Anterior cingulate cortex (tissue), 58 donors: Measurements from ENCODE around the gene ATXN8OS.
"Not testable (repeated sequence)": the region's sequence is repeated elsewhere in the genome, so short reads cannot be mapped to it uniquely, and the experiment has no call there.

Source experiments
- DNase-seq, 58 donors: peaks; one replicate each; lab custom pipeline; 2025; lab: John Stamatoyannopoulos, UW

The ATXN8OS gene

DNA sequence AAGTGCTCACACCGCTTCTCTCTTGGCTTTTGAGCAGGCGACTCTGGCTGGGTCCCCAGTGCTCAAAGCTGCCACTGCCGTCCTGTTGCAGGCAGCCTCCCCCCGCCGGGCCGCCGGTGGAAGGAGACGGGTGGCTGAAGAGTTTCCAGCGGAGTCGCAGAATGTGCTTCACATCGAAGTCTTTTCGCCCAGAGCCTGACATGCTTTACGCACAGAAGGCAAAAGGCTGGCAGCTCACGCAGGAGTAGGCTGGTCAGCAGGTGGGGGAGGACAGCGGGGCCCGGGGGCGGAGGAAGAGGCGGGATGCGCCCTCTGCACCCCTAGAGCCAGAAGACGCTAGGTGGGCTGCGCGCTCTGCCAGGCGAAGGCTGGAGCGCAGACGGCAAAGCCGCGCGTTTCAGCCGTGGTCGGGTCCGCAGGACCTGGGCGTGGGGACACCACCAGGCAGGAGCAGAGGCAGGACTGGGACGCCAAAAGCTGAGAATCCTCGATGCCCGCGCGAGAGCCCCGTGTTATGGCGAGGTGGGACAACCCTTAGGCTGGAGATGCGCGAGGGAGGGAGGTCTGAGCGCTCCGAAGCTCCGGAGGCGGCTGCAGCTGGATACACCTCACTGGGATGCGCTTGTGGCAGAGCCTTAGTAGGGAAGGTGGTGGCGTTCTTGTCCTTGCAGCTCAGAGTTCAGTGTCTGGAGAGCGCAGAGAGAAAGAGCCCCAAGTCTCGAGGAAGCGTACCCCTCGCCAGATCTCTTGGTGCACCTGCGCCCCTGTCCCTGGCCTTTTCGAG, at the start of gene ATXN8OS:
Gene ATXN8OS, plus strand, starts transcription at position 329 of the 784 bp plus-strand sequence.
- DNase-seq = peak in 13 of 58 donors; percentile 2 to 34 (median 10)

DNA sequence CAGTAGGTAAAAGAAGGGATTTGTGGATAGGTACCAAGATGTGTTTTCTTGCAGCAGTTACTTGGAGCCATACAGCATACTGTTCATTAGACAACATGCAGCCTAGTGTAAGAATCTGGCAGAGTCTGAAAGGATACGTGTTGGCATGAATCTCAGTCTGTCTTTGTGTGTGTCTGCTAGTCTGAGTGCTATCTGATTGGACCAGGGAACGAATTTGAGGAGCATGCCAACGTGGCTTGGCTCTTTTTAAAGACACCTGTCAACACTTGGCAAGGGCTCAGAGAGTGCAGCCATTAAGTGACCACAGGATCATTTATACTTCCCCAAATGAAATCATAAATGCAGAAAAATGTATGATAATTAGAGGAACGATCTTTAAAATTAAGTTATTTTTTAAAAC, 27.6 kb upstream of the ATXN8OS start:
- peak in 3 of 58 donors; percentile 0 to 2 (median 0) for DNase-seq

DNA sequence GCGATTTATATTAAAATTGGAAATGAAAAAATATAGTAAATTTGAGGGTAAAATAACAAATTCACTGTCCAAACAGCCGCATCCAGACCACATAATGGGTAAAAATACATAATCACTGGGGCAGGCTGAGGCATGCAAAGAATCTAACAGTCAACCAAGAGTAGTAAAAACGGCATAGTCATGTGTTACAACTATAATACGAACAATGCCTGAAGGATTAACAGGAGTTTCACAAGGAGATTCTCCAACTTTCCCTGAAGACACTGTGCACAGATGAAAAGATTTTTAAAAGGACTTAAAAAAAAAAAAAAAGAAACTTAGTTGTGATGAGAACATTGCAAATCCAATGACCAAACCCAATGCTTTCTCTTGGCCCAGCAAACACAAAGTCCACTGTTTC, 20.4 kb upstream of the ATXN8OS start:
- DNase-seq = no peak

DNA sequence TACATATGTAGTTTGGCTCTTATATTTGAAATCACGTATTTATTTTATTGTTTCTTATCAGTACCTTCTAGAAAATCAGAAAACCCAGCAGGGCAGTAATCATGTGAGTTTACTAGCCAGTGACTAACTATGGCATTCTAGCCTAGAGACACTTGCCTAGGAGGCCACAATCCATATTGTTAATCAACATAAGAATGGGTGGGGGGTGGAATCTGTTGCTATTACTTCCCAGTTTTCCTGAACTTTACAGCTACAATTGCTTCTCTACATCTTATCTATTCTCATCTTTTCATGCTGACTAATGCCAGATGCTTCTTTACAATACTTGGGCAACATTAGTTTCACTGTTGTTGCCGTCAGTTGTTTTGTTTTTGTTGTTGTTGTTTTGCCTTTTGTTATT, 18.7 kb upstream of the ATXN8OS start:
- no peak for DNase-seq

DNA sequence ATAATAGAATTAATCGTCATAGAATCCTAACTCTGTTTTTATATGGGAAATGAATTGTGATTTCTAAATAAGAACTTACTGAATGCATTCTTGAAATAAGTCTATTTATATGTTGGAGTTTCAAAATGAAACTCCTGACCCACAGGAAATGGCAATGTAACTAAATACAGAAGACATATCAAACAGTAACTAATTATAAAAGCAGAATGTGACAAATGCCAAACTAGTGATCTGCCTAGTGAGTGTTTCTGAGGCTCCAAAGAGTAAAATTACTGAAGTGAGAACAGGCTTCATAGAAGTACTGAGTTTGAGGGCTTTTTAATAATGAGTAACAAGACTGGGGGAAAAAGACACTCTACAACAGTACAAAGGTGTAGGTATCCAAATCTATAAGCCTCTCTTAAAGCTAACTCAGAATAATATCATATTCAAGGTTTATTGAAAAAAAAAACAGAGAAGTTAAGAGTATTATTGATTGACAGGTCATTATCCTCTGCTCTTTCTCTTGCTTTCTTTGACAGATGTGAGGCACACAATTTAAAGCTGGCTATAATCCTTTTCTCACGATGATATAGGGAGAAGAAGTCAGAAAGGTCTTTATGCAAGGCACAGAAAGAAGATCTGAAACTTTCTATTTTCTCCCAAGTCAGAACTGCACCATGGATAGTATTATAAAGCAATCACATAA, 17.4 kb upstream of the ATXN8OS start:
- no peak for DNase-seq

DNA sequence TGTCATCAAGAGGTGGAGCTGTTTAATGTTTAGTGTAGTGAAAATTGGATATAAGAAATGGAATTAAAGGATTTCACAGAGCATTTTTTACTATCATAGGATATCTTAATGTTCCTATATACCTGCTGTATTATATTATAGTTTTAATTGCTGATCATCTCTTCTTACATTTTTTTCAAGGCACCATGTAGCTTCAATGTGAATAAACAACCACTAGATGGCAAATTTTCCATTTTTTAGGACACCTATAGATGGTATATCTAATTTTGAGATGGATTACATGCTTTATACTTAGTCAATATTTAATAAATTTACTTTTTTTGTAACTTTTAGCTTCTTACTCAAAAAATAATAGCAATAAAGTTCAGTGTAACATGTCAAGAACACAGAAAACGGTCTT, 9.0 kb upstream of the ATXN8OS start:
- DNase-seq = no peak

DNA sequence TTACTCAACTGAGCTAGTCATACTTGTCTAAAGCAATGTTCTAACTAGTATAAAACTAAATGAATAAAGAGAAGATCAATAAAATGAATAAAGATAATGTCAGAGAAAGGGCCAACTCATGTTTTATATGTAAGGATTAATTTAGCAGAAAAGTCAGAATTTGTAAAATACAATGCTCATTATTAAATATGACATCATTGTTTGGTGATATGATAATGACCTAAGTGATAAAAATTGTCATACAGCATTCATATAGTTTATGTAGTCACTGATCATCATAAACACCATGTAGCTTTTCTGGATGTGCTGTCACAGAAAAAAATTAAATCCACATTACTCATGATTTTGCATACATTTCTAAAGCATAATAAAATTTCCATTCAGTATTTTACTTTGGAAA, 3.1 kb upstream of the ATXN8OS start:
- no peak for DNase-seq

DNA sequence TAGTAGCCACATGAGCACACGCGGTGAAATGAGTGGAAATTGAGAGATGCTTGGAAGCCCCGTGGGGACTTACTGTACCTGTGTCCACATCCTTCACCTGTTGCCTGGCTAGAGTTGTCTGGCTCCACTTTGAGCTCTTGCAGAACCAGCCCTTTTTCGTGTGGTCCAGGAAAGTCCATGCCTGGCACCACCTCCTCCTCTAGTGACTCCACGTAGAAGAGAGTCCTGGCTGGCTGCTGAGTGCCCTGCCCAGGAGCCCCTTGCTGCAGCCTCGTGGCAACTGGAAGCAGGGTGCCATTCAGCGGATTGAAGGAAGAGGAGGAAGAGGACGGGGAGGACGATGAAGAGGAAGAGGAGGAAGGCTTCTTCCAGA, 515 bp upstream of the ATXN8OS start:
- peak in 1 of 58 donors; percentile 1 for DNase-seq

DNA sequence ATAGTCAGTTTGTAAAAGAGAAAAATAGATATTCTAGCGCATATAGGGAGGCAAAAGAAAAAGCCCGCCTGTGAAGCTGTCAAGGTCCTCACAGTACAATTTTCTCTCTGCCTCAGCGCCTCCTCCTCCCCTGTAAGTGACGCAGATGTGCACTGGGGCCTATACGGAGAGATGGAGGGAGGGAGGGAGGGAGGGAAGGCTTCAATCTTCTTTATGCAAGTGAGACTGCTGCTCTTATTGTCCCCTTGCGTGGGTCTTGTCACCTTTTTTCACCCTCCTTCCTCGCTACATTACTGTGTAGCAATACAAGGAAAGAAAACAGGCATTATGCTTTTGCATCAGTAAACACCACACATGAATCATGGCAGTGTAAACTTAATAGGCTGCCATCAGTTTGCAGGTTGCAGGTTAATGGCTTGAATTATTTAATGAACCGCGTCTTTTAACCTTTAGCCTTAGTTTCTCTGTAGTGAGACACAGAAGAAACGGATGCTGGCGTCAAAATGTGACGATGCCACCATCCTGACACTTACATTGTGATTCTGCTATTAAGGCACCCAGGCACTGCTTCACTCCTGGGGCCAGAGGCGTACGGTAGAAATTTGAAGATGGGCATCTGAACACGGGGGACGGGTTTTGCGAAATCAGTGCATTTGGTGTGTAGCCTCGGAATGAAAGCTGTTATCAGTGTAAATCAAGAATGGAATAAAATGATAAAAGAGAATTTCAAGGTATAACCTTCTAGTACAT, 905 bp downstream of the ATXN8OS start, which contains the start of gene KLHL1:
Gene KLHL1, minus strand, starts transcription at position 97 of the 750 bp plus-strand sequence. CDS start 753 bp downstream, outside the sequence.
- peak in 10 of 58 donors; percentile 1 to 16 (median 6) for DNase-seq

DNA sequence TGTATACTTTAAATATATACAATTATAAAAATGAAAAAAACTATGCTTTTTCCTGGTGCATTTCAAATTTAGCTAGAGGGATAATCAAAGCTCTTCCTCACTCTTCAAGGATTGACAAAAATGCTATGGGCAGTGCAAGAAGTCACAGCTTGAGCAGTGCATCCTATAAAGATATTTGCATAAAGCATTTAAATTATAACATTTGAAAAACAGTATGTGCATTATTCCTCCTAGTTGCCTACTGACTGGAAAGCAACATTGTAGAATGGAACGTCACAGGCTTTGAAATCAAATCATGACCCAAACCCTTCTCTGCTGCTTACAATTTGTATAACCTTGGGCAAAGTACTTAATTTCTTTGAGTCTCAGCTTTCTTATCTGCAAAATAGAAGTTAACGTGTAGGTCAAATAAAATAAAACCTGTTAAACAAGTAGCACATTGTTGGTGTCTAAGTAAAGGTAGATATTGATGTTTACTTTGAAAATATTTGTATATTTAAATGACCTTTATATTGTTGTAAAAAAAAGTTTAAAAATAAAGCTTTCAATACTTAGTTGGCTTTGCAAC, 9.8 kb downstream of the ATXN8OS start:
- DNase-seq = no peak

DNA sequence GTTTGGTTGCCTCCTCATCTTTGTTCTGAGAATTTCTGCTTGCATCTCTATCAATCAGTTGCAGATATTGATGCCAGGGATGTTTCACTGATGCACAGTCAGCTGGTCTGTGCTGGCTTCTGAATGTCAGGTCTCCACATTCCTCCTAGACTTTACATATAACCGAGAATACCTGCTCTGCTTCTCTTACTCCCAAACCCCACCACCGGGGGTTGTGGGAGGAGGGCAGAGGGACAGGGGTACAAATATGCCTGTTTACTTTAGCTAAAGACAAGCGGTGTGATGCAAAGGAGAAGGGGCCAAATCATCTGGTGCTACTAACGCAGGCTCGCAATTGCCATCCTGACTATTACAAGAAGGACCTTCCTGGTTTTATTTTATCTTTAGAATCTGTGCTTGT, 18.1 kb downstream of the ATXN8OS start:
- no peak for DNase-seq

DNA sequence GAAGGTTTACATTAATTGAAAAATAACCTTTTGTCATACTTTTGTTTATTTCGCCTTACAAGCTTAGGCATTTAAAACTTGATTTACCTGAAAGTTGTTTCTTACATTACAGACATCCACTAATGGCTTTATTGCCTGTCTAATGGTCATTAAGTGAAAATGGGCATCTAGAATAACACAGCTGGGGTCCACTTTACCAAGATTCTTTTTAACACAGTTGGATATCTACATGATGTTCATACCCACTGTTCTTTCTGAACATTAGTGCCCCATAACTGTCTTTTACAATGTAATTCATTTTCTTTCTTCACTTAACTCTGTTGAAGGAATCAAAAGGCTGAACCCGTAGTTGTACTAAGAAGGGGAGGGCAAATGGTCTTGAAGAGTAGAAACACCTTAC, 20.5 kb downstream of the ATXN8OS start:
- no peak for DNase-seq

DNA sequence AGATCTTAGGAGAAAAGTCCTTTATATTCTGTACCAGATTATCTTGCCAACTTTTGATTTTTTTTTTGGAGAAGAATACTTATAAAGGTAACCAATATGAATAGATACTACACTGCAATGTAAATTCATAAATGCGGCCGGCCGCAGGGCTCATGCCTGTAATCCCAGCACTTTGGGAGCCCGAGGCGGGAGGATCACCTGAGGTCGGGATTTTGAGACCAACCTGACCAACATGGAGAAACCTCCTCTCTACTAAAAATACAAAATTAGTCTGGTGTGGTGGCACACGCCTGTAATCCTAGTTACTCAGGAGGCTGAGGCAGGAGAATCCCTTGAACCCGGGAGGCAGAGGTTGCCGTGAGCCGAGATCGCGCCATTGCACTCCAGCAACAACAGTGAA, 35.0 kb downstream of the ATXN8OS start:
- not testable (repeated sequence) for DNase-seq

DNA sequence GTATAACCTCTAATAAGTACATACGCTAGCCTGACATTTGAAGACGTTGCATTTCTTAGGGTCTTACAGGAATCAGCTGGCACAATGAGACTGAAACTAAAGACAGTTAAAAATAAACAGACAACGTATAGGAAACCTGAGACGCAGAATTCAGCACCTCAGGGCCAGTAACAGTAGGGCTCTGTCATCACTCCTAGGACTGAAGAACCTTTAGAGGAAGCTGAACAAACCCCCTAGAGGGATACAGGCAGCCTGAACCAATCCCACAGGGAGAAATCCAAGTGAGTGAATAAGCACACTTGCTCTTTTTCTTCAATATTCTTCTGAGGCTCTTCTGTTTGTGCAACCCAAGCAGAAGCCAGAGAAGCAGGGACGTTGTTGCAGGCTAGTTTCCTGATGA, 54.5 kb downstream of the ATXN8OS start:
- DNase-seq = no peak

DNA sequence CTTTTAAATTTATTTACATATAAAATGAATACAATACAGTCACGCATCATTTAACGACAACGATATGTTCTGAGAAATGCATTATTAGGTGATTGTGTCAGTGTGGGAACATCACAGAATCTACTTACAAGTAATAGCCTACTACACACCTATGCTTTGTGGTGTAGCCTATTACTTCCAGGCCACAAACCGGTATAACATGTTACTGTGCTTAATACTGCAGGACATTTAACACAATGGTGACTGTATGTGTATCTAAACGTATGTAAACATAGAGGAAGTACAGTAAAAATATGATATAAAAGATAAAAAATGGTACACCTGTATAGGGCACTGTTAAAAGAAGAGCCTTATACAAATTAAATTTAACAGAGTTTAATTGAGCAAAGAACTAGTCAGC, 63.1 kb downstream of the ATXN8OS start:
- DNase-seq = no peak

DNA sequence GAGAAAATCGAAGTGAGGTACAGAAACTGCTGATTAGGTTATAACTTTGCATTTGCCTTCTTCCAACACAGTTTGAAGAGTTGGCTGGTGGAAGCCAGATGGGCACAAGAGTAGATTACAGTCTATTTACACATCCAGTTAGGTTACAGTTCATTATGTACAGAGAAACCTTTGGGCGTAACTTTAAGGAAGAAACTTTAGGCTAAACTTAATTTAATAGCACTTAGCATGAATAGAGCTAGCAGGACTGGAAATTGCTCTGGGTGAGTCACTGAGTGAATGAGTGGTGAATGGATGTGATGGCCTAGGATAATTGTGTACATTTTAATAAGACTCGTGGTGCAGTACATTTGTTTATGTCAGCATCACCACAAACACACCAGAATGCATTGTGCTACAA, 63.5 kb downstream of the ATXN8OS start:
- DNase-seq = no peak

DNA sequence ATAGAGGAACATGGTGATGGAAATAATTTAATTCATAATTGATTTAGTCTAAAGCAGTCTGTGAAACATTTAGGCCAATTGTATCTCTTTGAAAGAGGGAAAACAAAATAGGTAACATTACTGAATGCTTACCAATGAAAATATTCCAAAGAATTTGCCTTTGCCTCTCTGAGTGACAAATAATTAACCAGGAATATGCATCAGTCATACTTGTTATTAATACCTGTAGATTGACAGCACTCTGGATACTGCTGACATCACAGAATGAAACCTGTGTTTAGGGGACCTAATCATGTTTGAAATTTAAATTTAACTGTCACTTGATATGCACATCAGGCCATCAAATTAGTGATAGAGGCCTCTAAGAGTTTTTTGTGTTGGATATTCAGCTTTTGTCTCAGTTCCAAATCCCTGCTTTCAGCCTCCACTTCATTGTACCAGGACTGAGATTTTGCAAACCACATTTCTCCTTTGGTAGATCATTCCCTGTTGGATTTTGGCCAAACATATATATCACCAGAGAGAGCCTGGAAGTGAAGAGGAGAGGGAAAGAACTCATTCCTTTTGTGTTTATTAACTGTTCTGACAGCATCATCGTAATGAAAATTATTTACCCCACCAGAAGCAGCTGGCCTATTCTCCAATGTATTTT, 65.4 kb downstream of the ATXN8OS start:
- no peak for DNase-seq

DNA sequence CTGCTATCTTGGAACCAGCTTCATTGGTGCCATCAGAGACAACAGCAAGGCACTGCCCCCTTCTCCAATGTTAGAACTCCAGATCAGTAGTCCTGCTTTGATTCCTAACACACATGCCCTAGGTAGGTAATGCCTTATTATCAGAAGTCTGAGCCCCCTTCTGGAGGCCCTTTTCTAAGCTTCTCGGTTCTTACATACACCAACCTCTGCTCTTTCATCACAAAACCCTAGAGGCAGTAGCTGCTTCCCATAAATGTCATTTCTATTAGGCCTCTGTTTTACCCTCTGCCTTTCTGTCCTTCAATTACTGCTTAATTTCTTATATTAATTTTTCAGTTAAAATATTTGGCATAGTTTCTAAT, 66.0 kb downstream of the ATXN8OS start:
- no peak for DNase-seq

DNA sequence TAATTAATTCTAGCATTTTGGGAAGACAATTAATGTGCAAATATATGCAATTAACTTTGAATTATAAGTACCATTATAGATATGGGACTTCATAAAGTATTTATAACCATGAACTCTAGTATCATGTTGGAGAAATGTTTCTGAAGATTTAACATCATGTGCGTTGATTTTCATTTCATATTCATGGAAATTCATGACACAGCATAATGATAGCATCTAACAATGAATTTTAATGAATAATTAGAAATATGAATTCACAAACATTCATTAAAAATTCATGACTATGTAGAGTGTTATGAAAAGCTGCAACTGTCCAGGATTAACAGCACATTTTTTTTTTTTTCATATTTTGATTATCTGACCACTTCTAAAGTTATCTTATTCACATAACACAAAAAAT, 70.7 kb downstream of the ATXN8OS start:
- no peak for DNase-seq
